Prostate gland (tissue), 2 donors: Measurements from ENCODE around the gene RNU5B-1. TPM values are rescaled to one million over a fixed set of nuclear protein-coding genes. Genes with fewer than 3 reads are reported as not detected.

Experiments used
- DNase-seq: peaks from one replicate; pipeline ENCODE4 v3.0.0-alpha.2; 2019; ENCODE audit warnings: low spot score
- H3K27ac ChIP-seq, 2 donors: fragments of 200-600 bp; sonication (generic); 2 replicates each; pipeline ENCODE4 v1.5.1; 2017 to 2019
- H3K27me3 ChIP-seq: fragments of 200-600 bp; sonication (generic); replicated peaks from 2 replicates; pipeline ENCODE4 v1.5.1; 2019; ENCODE audit not compliant: insufficient read depth
- H3K36me3 ChIP-seq, 2 donors: fragments of 200-600 bp; sonication (generic); 1 replicate in 1 of 2; 2 replicates in 1 of 2; pipeline versions ENCODE4 v1.5.1 to v1.8.1; 2017 to 2019
- H3K4me1 ChIP-seq: fragments of 200-600 bp; sonication (generic); replicated peaks from 2 replicates; pipeline ENCODE4 v1.5.1; 2019
- H3K4me3 ChIP-seq, 2 donors: fragments of 200-600 bp; sonication (generic); 2 replicates each; pipeline ENCODE4 v1.5.1; 2017 to 2019
- H3K9me3 ChIP-seq: fragments of 200-600 bp; sonication (generic); 2 replicates; pipeline ENCODE4 v1.5.1; 2017
- CTCF ChIP-seq, 4 experiments: fragments of 200-600 bp in 2 of 4; fragments of 450-650 bp in 2 of 4; sonication (generic) in 2 of 4; IDR thresholded peaks; 1 replicate in 3 of 4; 2 replicates in 1 of 4; pipeline ENCODE4 v1.5.1; 2016 to 2019; ENCODE audit warnings: antibody characterized with exemption in 4 of 4, mild to moderate bottlenecking in 2 of 4, moderate library complexity in 2 of 4
- POLR2A ChIP-seq: fragments of 450-650 bp; IDR thresholded peaks from one replicate; pipeline ENCODE4 v1.6.1; 2016; ENCODE audit warnings: antibody characterized with exemption, mild to moderate bottlenecking
- POLR2AphosphoS5 ChIP-seq: sonication (generic); formaldehyde crosslinking; IDR thresholded peaks from one replicate; pipeline ENCODE4 v1.6.1; 2017; ENCODE audit warnings: antibody characterized with exemption
- WGBS: methylation state at CpG from one replicate; pipeline ENCODE4 v1.1.5; 2018; 5-methylcytosine and 5-hydroxymethylcytosine counted together
- intact Hi-C: fragments of 100-400 bp; cut with DNase I; formaldehyde crosslinking; loops from one replicate; pipeline ENCODE4 v1.14.2; 2022
- total RNA-seq, 2 donors: library from RNA; depleted of rRNA; stranded (reverse); fragments of >200 nt; gene quantifications; one replicate each; pipeline ENCODE4 v1.1.0, GENCODE V29; 2016

The RNU5B-1 gene
- total RNA-seq, 2 donors from 2014 or later: not detected

GRCh38 chr15:65338823-65339222 is 34.3 kb downstream of the RNU5B-1 start:
- no peak overlapping the region for H3K27ac ChIP-seq
- TF ChIP-seq POLR2AphosphoS5: no peak
- no peak for TF ChIP-seq CTCF (IDR thresholded peaks at IDR 0.05)
- no peak for TF ChIP-seq POLR2A
- intact Hi-C loops: no loop called here
- no peaks in the 10 kb centered on the region for H3K27me3 ChIP-seq
- no peak overlapping the region for H3K4me3 ChIP-seq
- no peaks in the 10 kb centered on the region for H3K36me3 ChIP-seq
- no peaks in the 10 kb centered on the region for H3K9me3 ChIP-seq
- DNase-seq: no peak
- WGBS: 95% methylated on average over 8 of the region's 8 CpGs
- H3K4me1 ChIP-seq: no peaks in the 10 kb centered on the region

- H3K4me3 ChIP-seq: no peak overlapping the region
- WGBS: 79% methylated on average over 6 of the region's 6 CpGs
- no peak overlapping the region for H3K27ac ChIP-seq
- intact Hi-C loops: no loop called here
- TF ChIP-seq POLR2AphosphoS5: no peak
- TF ChIP-seq CTCF (IDR thresholded peaks at IDR 0.05): no peak
- no peak for TF ChIP-seq POLR2A
- no peaks in the 10 kb centered on the region for H3K27me3 ChIP-seq
- H3K9me3 ChIP-seq: no peaks in the 10 kb centered on the region
- H3K4me1 ChIP-seq: no peaks in the 10 kb centered on the region
- DNase-seq: no peak
- no peaks in the 10 kb centered on the region for H3K36me3 ChIP-seq
These were observed 34.9 kb downstream of the RNU5B-1 start for GRCh38 chr15:65339416-65339815.

GRCh38 chr15:65339920-65340319 is 35.4 kb downstream of the RNU5B-1 start:
- Histone ChIP-seq H3K4me3 (no peak overlapping the region), H3K4me1 (no peaks in the 10 kb centered on the region), H3K36me3 (no peaks in the 10 kb centered on the region), H3K27me3 (no peaks in the 10 kb centered on the region), H3K27ac (no peak overlapping the region), H3K9me3 (no peaks in the 10 kb centered on the region)
- TF ChIP-seq POLR2AphosphoS5: no peak
- no peak for TF ChIP-seq CTCF (IDR thresholded peaks at IDR 0.05)
- TF ChIP-seq POLR2A: no peak
- 61% methylated on average over 7 of the region's 7 CpGs for WGBS
- DNase-seq: no peak
- intact Hi-C loops: no loop called here

GRCh38 chr15:65342493-65342892 is 38.0 kb downstream of the RNU5B-1 start:
- TF ChIP-seq CTCF (IDR thresholded peaks at IDR 0.05) (no peak), POLR2AphosphoS5 (no peak), POLR2A (no peak)
- H3K4me1 ChIP-seq: no peaks in the 10 kb centered on the region
- no peaks in the 10 kb centered on the region for H3K9me3 ChIP-seq
- intact Hi-C loops: no loop called here
- H3K27me3 ChIP-seq: no peaks in the 10 kb centered on the region
- H3K4me3 ChIP-seq: no peak overlapping the region
- no peaks in the 10 kb centered on the region for H3K36me3 ChIP-seq
- H3K27ac ChIP-seq: no peak overlapping the region
- 90% methylated on average over 9 of the region's 9 CpGs for WGBS
- DNase-seq: no peak

- DNase-seq: no peak
- Histone ChIP-seq H3K27me3 (no peaks in the 10 kb centered on the region), H3K9me3 (no peaks in the 10 kb centered on the region), H3K4me3 (no peak overlapping the region), H3K36me3 (no peaks in the 10 kb centered on the region), H3K4me1 (no peaks in the 10 kb centered on the region), H3K27ac (no peak overlapping the region)
- intact Hi-C loops: no loop called here
- 49% methylated on average over 10 of the region's 10 CpGs for WGBS
- TF ChIP-seq CTCF (IDR thresholded peaks at IDR 0.05) (no peak), POLR2AphosphoS5 (no peak)
These were observed 39.0 kb downstream of the RNU5B-1 start for GRCh38 chr15:65343374-65343981.
